ENCODE measurements around the gene OVCH1.

DNA sequence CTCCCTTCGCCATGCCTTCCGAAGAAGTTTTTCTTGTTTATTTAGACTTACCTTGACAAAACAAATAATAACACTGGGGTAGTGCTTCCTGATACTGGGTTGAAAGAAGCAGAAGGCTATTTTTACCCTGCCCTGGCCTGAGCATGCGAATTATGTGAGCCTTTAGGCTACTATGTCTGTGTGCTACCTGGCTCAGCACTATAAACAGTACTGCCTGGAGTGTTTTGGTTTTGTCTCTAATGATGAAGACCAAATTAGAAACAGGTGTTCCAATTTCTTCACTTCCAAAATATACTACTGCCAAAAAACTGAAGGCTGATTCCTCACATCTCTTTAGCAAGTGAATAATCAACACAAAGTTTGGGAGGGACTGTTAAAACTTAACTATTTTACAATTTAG is 7.6 kb upstream of the OVCH1 start:
- TF ChIP-seq, protein P1, sequence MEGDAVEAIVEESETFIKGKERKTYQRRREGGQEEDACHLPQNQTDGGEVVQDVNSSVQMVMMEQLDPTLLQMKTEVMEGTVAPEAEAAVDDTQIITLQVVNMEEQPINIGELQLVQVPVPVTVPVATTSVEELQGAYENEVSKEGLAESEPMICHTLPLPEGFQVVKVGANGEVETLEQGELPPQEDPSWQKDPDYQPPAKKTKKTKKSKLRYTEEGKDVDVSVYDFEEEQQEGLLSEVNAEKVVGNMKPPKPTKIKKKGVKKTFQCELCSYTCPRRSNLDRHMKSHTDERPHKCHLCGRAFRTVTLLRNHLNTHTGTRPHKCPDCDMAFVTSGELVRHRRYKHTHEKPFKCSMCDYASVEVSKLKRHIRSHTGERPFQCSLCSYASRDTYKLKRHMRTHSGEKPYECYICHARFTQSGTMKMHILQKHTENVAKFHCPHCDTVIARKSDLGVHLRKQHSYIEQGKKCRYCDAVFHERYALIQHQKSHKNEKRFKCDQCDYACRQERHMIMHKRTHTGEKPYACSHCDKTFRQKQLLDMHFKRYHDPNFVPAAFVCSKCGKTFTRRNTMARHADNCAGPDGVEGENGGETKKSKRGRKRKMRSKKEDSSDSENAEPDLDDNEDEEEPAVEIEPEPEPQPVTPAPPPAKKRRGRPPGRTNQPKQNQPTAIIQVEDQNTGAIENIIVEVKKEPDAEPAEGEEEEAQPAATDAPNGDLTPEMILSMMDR (IDR thresholded peaks at IDR 0.05 in 4 of 5, conservative IDR thresholded peaks at IDR 0.05 in 1 of 5), result no peak
- TF ChIP-seq POLR2A (IDR thresholded peaks at IDR 0.05), result no peak
